Erythroblast (primary cell): ENCODE results near the gene PTGES2.

Experiments
- GATA1 ChIP-seq: IDR thresholded peaks from 2 replicates; pipeline ENCODE4 v1.6.1; 2011; ENCODE audit warnings: low read depth, mild to moderate bottlenecking, control low read depth, low read length, moderate library complexity
- POLR2A ChIP-seq: IDR thresholded peaks from 2 replicates; pipeline ENCODE4 v1.6.1; 2011; ENCODE audit warnings: mild to moderate bottlenecking, low read length

DNA sequence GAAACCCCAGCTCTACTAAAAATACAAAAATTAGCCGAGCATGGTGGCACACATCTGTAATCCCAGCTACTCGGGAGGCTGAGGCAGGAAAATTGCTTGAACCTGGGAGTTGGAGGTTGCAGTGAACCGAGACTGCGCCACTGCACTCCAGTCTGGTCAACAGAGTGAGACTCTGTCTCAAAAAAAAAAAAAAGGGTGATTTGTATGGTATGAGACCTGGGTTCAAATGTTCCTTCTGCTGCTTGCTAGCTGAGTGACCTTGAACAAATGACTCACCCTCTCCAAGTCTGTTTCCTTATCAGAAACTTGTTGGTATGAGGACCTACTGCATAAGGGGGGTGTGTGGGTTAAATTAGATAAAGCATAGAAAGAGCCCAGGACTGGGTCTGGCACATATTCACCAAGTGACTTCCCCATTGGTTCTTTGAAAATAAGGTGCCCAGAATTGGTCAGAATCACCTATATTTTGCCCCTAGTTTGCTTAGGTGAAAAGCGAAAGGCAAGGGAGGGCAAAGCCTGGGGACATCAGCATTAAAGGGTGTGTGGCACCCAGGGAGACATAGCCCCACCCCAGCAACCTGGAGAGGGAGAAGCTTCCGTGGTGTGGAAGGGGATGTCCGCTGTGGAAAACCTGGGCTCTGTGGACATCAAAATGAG, 49.6 kb downstream of the PTGES2 start:
- no peak for TF ChIP-seq POLR2A
- TF ChIP-seq GATA1: no peak
